A204.1 (cell line): ENCODE measurements around the gene MRPS10.

Source experiments
- FAIRE-seq: peaks from 2 replicates; lab custom pipeline; 2012; peaks lifted over from hg19 to GRCh38; lab: Jason Lieb, UNC

The MRPS10 gene

GRCh38 chr6:42217519-42218367 is at the start of gene MRPS10:
TSS of gene MRPS10 (minus strand) at chr6:42217861. CDS start at chr6:42217849, 12 bp downstream.
- peak; percentile 95 for FAIRE-seq

GRCh38 chr6:42266538-42266937 is 48.9 kb upstream of the MRPS10 start:
- no peak for FAIRE-seq

- FAIRE-seq = no peak
These were observed 47.3 kb upstream of the MRPS10 start for GRCh38 chr6:42264852-42265390.

- FAIRE-seq = no peak
These were observed 46.6 kb upstream of the MRPS10 start for GRCh38 chr6:42264162-42264851.

GRCh38 chr6:42263165-42263728 is 45.6 kb upstream of the MRPS10 start:
- no peak for FAIRE-seq

GRCh38 chr6:42260972-42261371 is 43.3 kb upstream of the MRPS10 start:
- FAIRE-seq = no peak

- no peak for FAIRE-seq
These were observed 42.8 kb upstream of the MRPS10 start for GRCh38 chr6:42260396-42260888.

- no peak for FAIRE-seq
These were observed 42.3 kb upstream of the MRPS10 start for GRCh38 chr6:42259841-42260395.

- FAIRE-seq = no peak
These were observed 41.6 kb upstream of the MRPS10 start for GRCh38 chr6:42259286-42259685.

GRCh38 chr6:42257614-42258013 is 40.0 kb upstream of the MRPS10 start:
- no peak for FAIRE-seq

- FAIRE-seq = no peak
These were observed 39.4 kb upstream of the MRPS10 start for GRCh38 chr6:42257063-42257462.

GRCh38 chr6:42255050-42255449 is 37.4 kb upstream of the MRPS10 start:
- FAIRE-seq = no peak

- no peak for FAIRE-seq
These were observed 36.8 kb upstream of the MRPS10 start for GRCh38 chr6:42254505-42254904.

GRCh38 chr6:42251911-42252637 is 34.4 kb upstream of the MRPS10 start:
- FAIRE-seq = no peak

GRCh38 chr6:42251500-42251899 is 33.8 kb upstream of the MRPS10 start:
- FAIRE-seq = no peak

GRCh38 chr6:42250274-42250931 is 32.7 kb upstream of the MRPS10 start:
- FAIRE-seq = no peak

GRCh38 chr6:42249279-42249678 is 31.6 kb upstream of the MRPS10 start:
- FAIRE-seq = no peak

- FAIRE-seq = no peak
These were observed 25.4 kb upstream of the MRPS10 start for GRCh38 chr6:42243046-42243445.

- FAIRE-seq = no peak
These were observed 24.3 kb upstream of the MRPS10 start for GRCh38 chr6:42241915-42242314.

- FAIRE-seq = no peak
These were observed 22.2 kb upstream of the MRPS10 start for GRCh38 chr6:42239736-42240375.

- FAIRE-seq = no peak
These were observed 21.7 kb upstream of the MRPS10 start for GRCh38 chr6:42239333-42239732.
